K562 (cell line): ENCODE data around the gene USP22.

Experiments used
- CCAR2 ChIP-seq: fragments of 200-400 bp; formaldehyde crosslinking; IDR thresholded peaks from 2 replicates; pipeline ENCODE4 v1.6.1; 2017; ENCODE audit warnings: mild to moderate bottlenecking, low read depth, low read length
- CEBPB ChIP-seq: fragments of 450-650 bp; IDR thresholded peaks from 2 replicates; pipeline ENCODE4 v1.6.1; 2016; ENCODE audit warnings: missing genetic modification characterization, missing compliant biosample characterization
- ESRRA ChIP-seq: fragments of 450-650 bp; IDR thresholded peaks from 2 replicates; pipeline ENCODE4 v1.6.1; 2014; ENCODE audit warnings: low read depth, mild to moderate bottlenecking, moderate library complexity, borderline replicate concordance
- GABPB1 ChIP-seq: sonication (generic); formaldehyde crosslinking; IDR thresholded peaks from 2 replicates; pipeline ENCODE4 v1.8.0; 2022; ENCODE audit warnings: mild to moderate bottlenecking, missing genetic modification reagents
- MED1 ChIP-seq: sonication (generic); formaldehyde crosslinking; IDR thresholded peaks from 2 replicates; pipeline ENCODE4 v1.8.1; 2023; ENCODE audit warnings: missing genetic modification reagents, borderline replicate concordance
- NBN ChIP-seq: fragments of 450-650 bp; IDR thresholded peaks from 2 replicates; pipeline ENCODE4 v1.6.1; 2016; ENCODE audit warnings: low read depth, mild to moderate bottlenecking
- SP2 ChIP-seq: IDR thresholded peaks from 2 replicates; pipeline ENCODE4 v1.6.1; 2011; ENCODE audit warnings: mild to moderate bottlenecking, low read depth, low read length, moderate library complexity; ENCODE audit not compliant: poor library complexity, severe bottlenecking; ENCODE audit errors: extremely low read depth
- TF ChIP-seq, protein P1 (sequence below), 3 experiments: IDR thresholded peaks in 2 of 3; conservative IDR thresholded peaks in 1 of 3; 2 replicates each; pipeline ENCODE4 v1.5.1; 2011 to 2012; ENCODE audit warnings: low read length in 3 of 3, mild to moderate bottlenecking in 3 of 3, control low read depth in 2 of 3, improper control_type of control experiment in 1 of 3, inconsistent platforms in 1 of 3, low read depth in 1 of 3, mixed read lengths in 1 of 3, moderate library complexity in 1 of 3; ENCODE audit not compliant: insufficient read depth in 2 of 3

DNA sequence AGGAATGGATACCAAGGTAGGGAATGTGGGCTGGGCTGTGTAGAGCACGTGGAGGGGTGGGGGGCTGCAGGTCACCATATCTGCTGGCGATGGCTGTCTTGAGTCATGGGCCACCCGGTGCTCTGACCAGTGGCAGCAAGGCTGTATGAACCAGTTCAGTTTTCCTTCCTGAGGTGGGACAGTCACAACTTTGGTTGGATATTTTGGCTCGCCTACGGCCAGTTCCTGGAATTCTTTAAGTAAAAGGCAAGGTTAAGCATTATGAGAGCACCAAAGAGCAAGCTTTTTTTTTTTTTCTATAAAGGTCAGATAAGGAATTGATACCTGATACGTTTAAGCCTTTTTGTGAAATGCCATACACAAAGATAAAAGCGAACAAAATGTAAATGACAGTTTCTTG is 81.9 kb downstream of the USP22 start:
- no peak for TF ChIP-seq CCAR2
- TF ChIP-seq, protein P1, sequence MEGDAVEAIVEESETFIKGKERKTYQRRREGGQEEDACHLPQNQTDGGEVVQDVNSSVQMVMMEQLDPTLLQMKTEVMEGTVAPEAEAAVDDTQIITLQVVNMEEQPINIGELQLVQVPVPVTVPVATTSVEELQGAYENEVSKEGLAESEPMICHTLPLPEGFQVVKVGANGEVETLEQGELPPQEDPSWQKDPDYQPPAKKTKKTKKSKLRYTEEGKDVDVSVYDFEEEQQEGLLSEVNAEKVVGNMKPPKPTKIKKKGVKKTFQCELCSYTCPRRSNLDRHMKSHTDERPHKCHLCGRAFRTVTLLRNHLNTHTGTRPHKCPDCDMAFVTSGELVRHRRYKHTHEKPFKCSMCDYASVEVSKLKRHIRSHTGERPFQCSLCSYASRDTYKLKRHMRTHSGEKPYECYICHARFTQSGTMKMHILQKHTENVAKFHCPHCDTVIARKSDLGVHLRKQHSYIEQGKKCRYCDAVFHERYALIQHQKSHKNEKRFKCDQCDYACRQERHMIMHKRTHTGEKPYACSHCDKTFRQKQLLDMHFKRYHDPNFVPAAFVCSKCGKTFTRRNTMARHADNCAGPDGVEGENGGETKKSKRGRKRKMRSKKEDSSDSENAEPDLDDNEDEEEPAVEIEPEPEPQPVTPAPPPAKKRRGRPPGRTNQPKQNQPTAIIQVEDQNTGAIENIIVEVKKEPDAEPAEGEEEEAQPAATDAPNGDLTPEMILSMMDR (IDR thresholded peaks at IDR 0.05 in 2 of 3, conservative IDR thresholded peaks at IDR 0.05 in 1 of 3; ENCODE audit: insufficient read depth in 2 of 3, low read depth in 1 of 3, low read length in 3 of 3) = no peak
- no peak for TF ChIP-seq ESRRA
- TF ChIP-seq NBN = no peak
- TF ChIP-seq CEBPB = no peak
- no peak for TF ChIP-seq GABPB1 (CRISPR knock-in tag)
- no peak for TF ChIP-seq MED1 (CRISPR knock-in tag)
- TF ChIP-seq SP2 = no peak
